Karpas-422 (cell line): ENCODE data around the gene SKIC2. TPM values are rescaled to one million over a fixed set of nuclear protein-coding genes. Genes with fewer than 3 reads are reported as not detected.

ENCODE experiments used
- DNase-seq: peaks from one replicate; pipeline ENCODE4 v3.0.0-alpha.2; 2015
- H2AFZ ChIP-seq: fragments of 200-600 bp; sonication (generic); 2 replicates; pipeline ENCODE4 v1.6.1; 2014; ENCODE audit warnings: antibody characterized with exemption, low read length, mixed read lengths
- H3K27ac ChIP-seq: fragments of 200-600 bp; sonication (generic); 2 replicates; pipeline ENCODE4 v1.5.1; 2014; ENCODE audit warnings: mild to moderate bottlenecking, low read length, moderate library complexity
- H3K27me3 ChIP-seq: fragments of 200-600 bp; sonication (generic); 2 replicates; pipeline ENCODE4 v1.6.1; 2014; ENCODE audit warnings: low read length, mixed read lengths
- H3K36me3 ChIP-seq: fragments of 200-600 bp; sonication (generic); 2 replicates; pipeline ENCODE4 v1.6.1; 2014; ENCODE audit warnings: low read length, mixed read lengths; ENCODE audit not compliant: insufficient read depth
- H3K4me1 ChIP-seq: fragments of 200-600 bp; sonication (generic); 2 replicates; pipeline ENCODE4 v1.6.1; 2014; ENCODE audit warnings: mild to moderate bottlenecking, low read length, mixed read lengths
- H3K4me2 ChIP-seq: fragments of 200-600 bp; sonication (generic); 2 replicates; pipeline ENCODE4 v1.6.1; 2014; ENCODE audit warnings: low read length, low read depth, mild to moderate bottlenecking; ENCODE audit not compliant: poor library complexity, severe bottlenecking
- H3K4me3 ChIP-seq: fragments of 200-600 bp; sonication (generic); 2 replicates; pipeline ENCODE4 v1.5.1; 2014; ENCODE audit warnings: mild to moderate bottlenecking, antibody characterized with exemption, low read length, mixed read lengths
- H3K79me2 ChIP-seq: fragments of 200-600 bp; sonication (generic); 2 replicates; pipeline ENCODE4 v1.6.1; 2014; ENCODE audit warnings: mild to moderate bottlenecking, low read length, mixed read lengths
- H3K9ac ChIP-seq: fragments of 200-600 bp; sonication (generic); 2 replicates; pipeline ENCODE4 v1.6.0; 2014; ENCODE audit warnings: low read length
- H3K9me2 ChIP-seq: fragments of 200-600 bp; sonication (generic), shearing (Covaris generic); replicated peaks from 2 replicates; pipeline ENCODE4 v1.6.0; 2014; ENCODE audit warnings: mild to moderate bottlenecking, low read length, moderate library complexity; ENCODE audit not compliant: insufficient read depth
- H3K9me3 ChIP-seq: fragments of 300-700, 200-600 bp; sonication (generic); 2 replicates; pipeline ENCODE4 v1.6.1; 2014; ENCODE audit warnings: low read length, mixed read lengths
- H4K20me1 ChIP-seq: fragments of 200-600 bp; sonication (generic); 2 replicates; pipeline ENCODE4 v1.6.1; 2014; ENCODE audit warnings: mild to moderate bottlenecking, antibody characterized with exemption, low read length, low read depth; ENCODE audit not compliant: insufficient read depth
- total RNA-seq: library from RNA; depleted of rRNA; stranded (reverse); fragments of >200 nt; shearing (Covaris generic); gene quantifications from 2 replicates; pipeline ENCODE4 v1.2.3, GENCODE V29; 2014; ENCODE audit warnings: low replicate concordance

SKIC2 gene
- total RNA-seq, 1 experiment from 2014 or later, result 43.7 TPM

DNA sequence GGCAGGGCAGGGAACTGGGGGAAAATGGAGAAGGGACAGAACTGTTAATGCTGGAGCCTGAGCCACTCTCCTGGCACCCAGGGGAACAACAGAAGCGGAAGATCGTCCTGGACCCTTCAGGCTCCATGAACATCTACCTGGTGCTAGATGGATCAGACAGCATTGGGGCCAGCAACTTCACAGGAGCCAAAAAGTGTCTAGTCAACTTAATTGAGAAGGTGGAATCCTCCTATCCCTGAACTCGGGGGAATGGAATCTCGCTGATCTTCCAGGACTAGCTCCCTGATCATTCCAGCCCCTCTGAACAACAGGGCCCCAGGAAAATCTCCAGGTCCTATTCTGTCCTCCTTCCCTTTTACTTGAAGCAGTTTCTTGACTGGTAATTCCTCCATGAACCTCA lies 11.1 kb upstream of the SKIC2 start:
- H3K9ac ChIP-seq, result no peak overlapping the region
- H4K20me1 ChIP-seq, result no peaks in the 10 kb centered on the region
- H3K27ac ChIP-seq, result no peak overlapping the region
- no peak overlapping the region for H2AFZ ChIP-seq
- H3K4me3 ChIP-seq, result no peak overlapping the region
- H3K27me3 ChIP-seq, result no peaks in the 10 kb centered on the region
- no peaks in the 10 kb centered on the region for H3K4me1 ChIP-seq
- 0 out of 2 replicates have a peak, but pooled peaks cover 10% of the 10 kb centered on the region for H3K36me3 ChIP-seq
- peak; percentile 43 for DNase-seq
- H3K9me3 ChIP-seq, result no peaks in the 10 kb centered on the region
- H3K79me2 ChIP-seq, result no peaks in the 10 kb centered on the region
- H3K9me2 ChIP-seq, result no peaks in the 10 kb centered on the region
- H3K4me2 ChIP-seq, result no peak overlapping the region

DNA sequence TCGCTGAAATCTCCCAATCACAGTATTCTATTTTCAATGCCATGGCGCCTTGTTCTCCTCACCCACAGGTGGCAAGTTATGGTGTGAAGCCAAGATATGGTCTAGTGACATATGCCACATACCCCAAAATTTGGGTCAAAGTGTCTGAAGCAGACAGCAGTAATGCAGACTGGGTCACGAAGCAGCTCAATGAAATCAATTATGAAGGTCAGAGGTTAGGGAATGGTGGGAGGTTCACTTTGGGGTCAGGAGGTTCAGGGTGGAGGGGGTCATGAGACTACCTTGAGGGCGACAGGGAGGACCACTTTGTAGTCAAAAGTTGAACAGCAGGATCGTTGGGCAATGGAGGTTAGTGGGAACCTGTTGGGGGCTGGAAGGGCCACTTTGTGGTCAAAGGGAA lies 10.7 kb upstream of the SKIC2 start:
- no peaks in the 10 kb centered on the region for H3K27me3 ChIP-seq
- no peaks in the 10 kb centered on the region for H3K9me2 ChIP-seq
- H3K9me3 ChIP-seq, result no peaks in the 10 kb centered on the region
- no peak overlapping the region for H2AFZ ChIP-seq
- H3K4me1 ChIP-seq, result no peaks in the 10 kb centered on the region
- no peak overlapping the region for H3K9ac ChIP-seq
- H3K36me3 ChIP-seq, result 0 out of 2 replicates have a peak, but pooled peaks cover 10% of the 10 kb centered on the region
- H3K27ac ChIP-seq, result no peak overlapping the region
- no peaks in the 10 kb centered on the region for H4K20me1 ChIP-seq
- H3K4me3 ChIP-seq, result no peak overlapping the region
- H3K79me2 ChIP-seq, result no peaks in the 10 kb centered on the region
- H3K4me2 ChIP-seq, result no peak overlapping the region
- no peak for DNase-seq

DNA sequence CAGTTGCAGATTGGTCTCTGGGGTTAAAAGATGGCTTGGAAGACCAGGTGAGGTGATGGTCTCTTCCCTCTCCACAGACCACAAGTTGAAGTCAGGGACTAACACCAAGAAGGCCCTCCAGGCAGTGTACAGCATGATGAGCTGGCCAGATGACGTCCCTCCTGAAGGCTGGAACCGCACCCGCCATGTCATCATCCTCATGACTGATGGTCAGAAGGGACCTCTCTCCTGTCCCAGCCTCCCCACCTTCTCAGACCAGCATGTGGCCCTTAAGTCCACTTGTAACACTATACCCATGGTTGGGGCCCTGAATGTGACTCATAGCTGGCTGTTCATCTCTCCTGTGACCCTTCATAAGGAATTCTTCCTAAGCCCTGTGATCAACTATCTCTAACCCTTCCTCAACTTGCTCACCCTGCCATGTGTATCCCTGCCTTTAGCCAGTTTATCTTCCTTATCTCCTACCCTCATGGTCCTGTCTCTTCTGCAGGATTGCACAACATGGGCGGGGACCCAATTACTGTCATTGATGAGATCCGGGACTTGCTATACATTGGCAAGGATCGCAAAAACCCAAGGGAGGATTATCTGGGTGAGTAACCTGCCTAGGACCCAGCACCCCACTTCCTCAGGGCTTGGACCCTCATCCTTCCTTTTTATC lies 10.1 kb upstream of the SKIC2 start:
- no peak overlapping the region for H2AFZ ChIP-seq
- peak; percentile 40 for DNase-seq
- 0 out of 2 replicates have a peak, but pooled peaks cover 10% of the 10 kb centered on the region for H3K36me3 ChIP-seq
- H3K27ac ChIP-seq, result no peak overlapping the region
- H3K9me2 ChIP-seq, result no peaks in the 10 kb centered on the region
- no peak overlapping the region for H3K4me3 ChIP-seq
- no peaks in the 10 kb centered on the region for H3K79me2 ChIP-seq
- H3K27me3 ChIP-seq, result no peaks in the 10 kb centered on the region
- H4K20me1 ChIP-seq, result no peaks in the 10 kb centered on the region
- no peaks in the 10 kb centered on the region for H3K9me3 ChIP-seq
- H3K4me2 ChIP-seq, result no peak overlapping the region
- H3K9ac ChIP-seq, result no peak overlapping the region
- H3K4me1 ChIP-seq, result no peaks in the 10 kb centered on the region

DNA sequence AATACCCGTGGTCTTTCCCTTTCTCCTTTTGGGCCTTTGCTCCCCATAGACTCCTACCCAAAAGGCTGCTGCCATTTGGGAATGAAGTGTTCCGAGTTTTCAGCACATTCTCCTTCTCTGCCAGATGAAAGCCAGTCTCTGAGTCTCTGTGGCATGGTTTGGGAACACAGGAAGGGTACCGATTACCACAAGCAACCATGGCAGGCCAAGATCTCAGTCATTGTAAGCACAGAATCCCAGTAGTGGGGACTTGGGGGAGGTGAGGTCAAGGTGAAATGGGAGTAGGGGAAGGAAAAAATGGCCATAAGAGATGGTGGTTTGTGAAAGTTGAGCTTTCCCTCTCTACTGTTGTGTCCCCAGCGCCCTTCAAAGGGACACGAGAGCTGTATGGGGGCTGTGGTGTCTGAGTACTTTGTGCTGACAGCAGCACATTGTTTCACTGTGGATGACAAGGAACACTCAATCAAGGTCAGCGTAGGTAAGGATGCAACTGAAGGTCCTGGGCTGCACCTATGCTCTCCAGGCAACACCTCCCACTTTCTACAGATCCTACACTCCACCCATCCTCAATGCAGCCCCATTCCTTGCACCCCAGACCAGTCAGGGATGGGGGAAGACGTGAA lies 8.9 kb upstream of the SKIC2 start:
- Histone ChIP-seq H3K9me3 (no peaks in the 10 kb centered on the region), H3K27ac (no peak overlapping the region), H3K9me2 (no peaks in the 10 kb centered on the region), H3K4me1 (no peaks in the 10 kb centered on the region), H3K36me3 (0 out of 2 replicates have a peak, but pooled peaks cover 10% of the 10 kb centered on the region), H3K27me3 (no peaks in the 10 kb centered on the region), H3K9ac (no peak overlapping the region), H3K4me2 (no peak overlapping the region), H4K20me1 (no peaks in the 10 kb centered on the region), H2AFZ (no peak overlapping the region), H3K4me3 (no peak overlapping the region), H3K79me2 (no peaks in the 10 kb centered on the region)
- no peak for DNase-seq

DNA sequence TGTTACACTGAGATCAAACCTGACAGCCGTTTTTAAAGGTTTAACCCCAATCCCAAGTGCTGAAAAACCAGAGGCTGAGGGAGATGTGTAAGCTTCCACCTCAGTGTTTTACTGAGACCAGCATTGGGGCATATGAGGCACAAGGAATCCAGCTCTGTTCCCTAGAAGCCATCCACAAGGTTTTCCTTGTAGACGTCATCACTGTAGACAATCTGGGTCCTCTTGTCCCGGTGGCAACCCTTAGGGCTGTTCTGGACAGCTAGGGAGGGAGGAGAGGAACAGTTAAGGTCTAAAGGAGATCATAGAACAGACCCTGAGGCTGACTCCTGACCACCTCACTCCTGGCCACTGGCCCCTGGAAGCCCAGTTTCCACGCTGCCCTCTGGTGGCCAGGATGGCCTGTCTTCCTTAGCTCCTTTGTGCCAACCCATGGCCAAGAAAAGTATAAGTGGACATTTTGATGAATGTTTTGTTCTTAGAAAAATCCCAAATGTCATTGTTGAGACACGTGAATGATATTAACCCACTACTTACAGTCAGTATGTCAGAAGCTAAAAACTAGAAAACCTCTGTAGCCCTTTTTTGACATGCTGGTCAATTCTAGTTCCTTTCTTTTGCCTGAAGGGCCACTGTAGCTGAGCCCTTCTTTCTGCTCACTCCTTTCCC lies 6.7 kb upstream of the SKIC2 start:
- H3K4me3 ChIP-seq, result no peak overlapping the region
- H3K27me3 ChIP-seq, result no peaks in the 10 kb centered on the region
- no peaks in the 10 kb centered on the region for H3K9me3 ChIP-seq
- no peaks in the 10 kb centered on the region for H3K9me2 ChIP-seq
- H4K20me1 ChIP-seq, result no peaks in the 10 kb centered on the region
- H3K4me1 ChIP-seq, result peaks cover under 1% of the 10 kb centered on the region; the same call in 1 of the 2 replicates
- H3K4me2 ChIP-seq, result no peak overlapping the region
- H3K27ac ChIP-seq, result no peak overlapping the region
- peaks cover 8% of the 10 kb centered on the region for H3K79me2 ChIP-seq
- H2AFZ ChIP-seq, result no peak overlapping the region
- H3K9ac ChIP-seq, result no peak overlapping the region
- DNase-seq, result no peak
- H3K36me3 ChIP-seq, result peaks cover 22% of the 10 kb centered on the region

DNA sequence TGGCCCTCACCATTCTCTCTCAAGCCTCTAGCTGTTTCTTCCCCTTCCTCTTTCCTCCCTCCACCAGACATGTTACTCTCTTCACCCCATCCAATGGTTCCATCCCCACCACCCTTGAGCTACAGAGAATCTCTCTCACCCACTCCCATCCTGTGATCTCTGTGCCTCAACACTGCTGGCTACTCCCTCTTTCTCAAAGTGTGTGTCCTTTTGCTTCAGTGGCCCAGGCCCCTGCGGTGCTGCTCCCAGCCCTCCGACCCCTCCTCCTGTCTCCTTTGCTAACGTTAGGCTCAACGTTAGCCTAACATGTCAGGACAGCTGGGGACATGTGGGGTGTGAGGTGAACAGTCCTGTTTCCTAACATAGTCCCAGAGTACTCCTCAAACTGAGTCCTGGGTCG lies 6.1 kb upstream of the SKIC2 start:
- Histone ChIP-seq H3K79me2 (peaks cover 14% of the 10 kb centered on the region), H3K9me3 (no peaks in the 10 kb centered on the region), H2AFZ (no peak overlapping the region), H3K4me2 (no peak overlapping the region), H3K9ac (no peak overlapping the region), H3K4me1 (peaks cover 6% of the 10 kb centered on the region), H3K9me2 (no peaks in the 10 kb centered on the region), H3K27me3 (no peaks in the 10 kb centered on the region), H3K4me3 (no peak overlapping the region), H4K20me1 (no peaks in the 10 kb centered on the region), H3K27ac (no peak overlapping the region), H3K36me3 (peaks cover 23% of the 10 kb centered on the region)
- DNase-seq, result no peak

DNA sequence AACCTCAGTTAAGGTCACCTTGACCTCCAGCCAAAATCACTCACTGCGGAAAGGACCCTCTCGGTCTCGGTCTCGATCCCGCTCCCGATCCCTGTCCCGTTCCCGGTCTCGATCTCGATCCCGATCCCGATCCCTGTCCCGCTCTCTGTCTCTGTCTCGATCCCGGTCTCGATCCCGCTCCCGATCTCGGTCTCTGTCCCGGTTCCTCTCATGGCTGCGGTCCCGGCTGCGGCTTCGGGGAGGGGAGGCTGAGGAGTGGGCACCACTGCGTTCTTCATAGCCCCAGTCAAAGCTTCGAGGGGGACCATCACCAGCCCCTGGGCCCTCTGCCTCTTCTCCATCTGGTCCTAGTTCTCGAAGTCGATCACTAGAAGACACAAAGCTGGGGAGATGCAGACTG lies 4.5 kb upstream of the SKIC2 start:
- peaks cover 23% of the 10 kb centered on the region for H3K36me3 ChIP-seq
- no peak overlapping the region for H2AFZ ChIP-seq
- H3K9me2 ChIP-seq, result no peaks in the 10 kb centered on the region
- peaks cover 11% of the 10 kb centered on the region for H3K4me1 ChIP-seq
- no peak overlapping the region for H3K4me3 ChIP-seq
- no peak overlapping the region for H3K4me2 ChIP-seq
- no peaks in the 10 kb centered on the region for H3K9me3 ChIP-seq
- H4K20me1 ChIP-seq, result no peaks in the 10 kb centered on the region
- no peaks in the 10 kb centered on the region for H3K27me3 ChIP-seq
- no peak overlapping the region for H3K27ac ChIP-seq
- no peak overlapping the region for H3K9ac ChIP-seq
- DNase-seq, result no peak
- H3K79me2 ChIP-seq, result peaks cover 27% of the 10 kb centered on the region

DNA sequence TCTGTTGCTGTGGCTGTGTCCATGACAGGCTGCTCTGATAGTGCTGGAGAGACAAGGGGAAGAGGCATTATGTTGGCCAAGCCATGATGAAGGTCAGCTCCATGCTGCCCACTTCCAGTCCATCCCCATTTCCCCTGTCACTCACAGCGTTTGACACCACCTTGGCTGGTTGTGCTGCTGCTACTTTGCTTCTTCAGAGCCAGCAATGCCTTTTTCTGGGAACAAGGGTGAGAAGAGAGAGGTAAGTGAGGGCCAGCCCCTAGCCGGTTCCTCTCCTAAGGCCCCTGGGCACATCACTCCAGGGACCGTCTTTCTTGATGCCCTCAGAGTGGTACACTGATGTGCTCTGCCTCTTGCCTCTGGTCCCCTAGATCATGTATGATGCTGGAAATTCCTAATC lies 2.2 kb upstream of the SKIC2 start:
- peaks cover 17% of the 10 kb centered on the region for H3K36me3 ChIP-seq
- no peak overlapping the region for H3K4me3 ChIP-seq
- H3K9me2 ChIP-seq, result no peaks in the 10 kb centered on the region
- no peaks in the 10 kb centered on the region for H4K20me1 ChIP-seq
- H3K27me3 ChIP-seq, result no peaks in the 10 kb centered on the region
- H3K9ac ChIP-seq, result no peak overlapping the region
- DNase-seq, result no peak
- no peaks in the 10 kb centered on the region for H3K9me3 ChIP-seq
- H3K4me2 ChIP-seq, result no peak overlapping the region
- peaks cover 43% of the 10 kb centered on the region for H3K79me2 ChIP-seq
- peaks cover 20% of the 10 kb centered on the region for H3K4me1 ChIP-seq
- no peak overlapping the region for H3K27ac ChIP-seq
- no peak overlapping the region for H2AFZ ChIP-seq
